ENCODE measurements around the gene KLF18. TPM values are rescaled to one million over a fixed set of nuclear protein-coding genes. Genes with fewer than 3 reads are reported as not detected.
"Not testable (repeated sequence)": the region's sequence is repeated elsewhere in the genome, so short reads cannot be mapped to it uniquely, and the experiment has no call there.

Gene KLF18
- total RNA-seq, 1 experiment from 2014 or later: 0.07 TPM

DNA sequence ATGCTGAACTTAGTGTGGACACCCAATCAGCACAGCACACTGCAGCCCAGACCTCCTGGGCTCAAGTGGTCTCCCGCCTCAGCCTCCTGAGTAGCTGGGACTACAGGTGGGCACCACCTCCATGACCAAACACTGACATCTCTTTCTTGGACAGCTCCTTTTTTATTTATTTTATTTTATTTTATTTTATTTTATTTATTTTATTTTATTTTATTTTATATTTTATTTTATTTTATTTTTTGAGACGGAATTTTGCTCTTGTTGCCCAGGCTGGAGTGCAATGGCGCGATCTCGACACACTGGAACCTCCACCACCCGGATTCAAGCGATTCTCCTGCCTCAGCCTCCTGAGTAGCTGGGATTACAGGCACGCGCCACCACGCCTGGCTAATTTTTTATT lies 24.2 kb downstream of the KLF18 start:
- H3K27ac ChIP-seq (ENCODE audit: low read depth, low read length); intact Hi-C loops (cut with micrococcal nuclease); DNase-seq (ENCODE audit: low read depth, low spot score); H3K4me2 ChIP-seq (ENCODE audit: low read length); H4K20me1 ChIP-seq (ENCODE audit: insufficient read depth); H3K36me3 ChIP-seq (ENCODE audit: control insufficient read depth in 1 of 2, insufficient read depth in 2 of 2, low read length in 2 of 2); BruUV-seq (replicated peaks); H3K27me3 ChIP-seq (ENCODE audit: insufficient read depth, low read length); CTCF ChIA-PET; POLR2A ChIA-PET; ATAC-seq; H3K4me1 ChIP-seq (ENCODE audit: control insufficient read depth in 1 of 2, insufficient read depth in 2 of 2, low read length in 2 of 2); H3K9me2 ChIP-seq (ENCODE audit: insufficient read depth); H3K9me3 ChIP-seq (ENCODE audit: control insufficient read depth in 1 of 2, insufficient read depth in 1 of 2, low read depth in 1 of 2, low read length in 2 of 2); RAD21 ChIA-PET (ENCODE audit: low non-redundant PET in 1 of 2, low total read pairs in 2 of 2, uncharacterized antibody in 2 of 2, unreplicated experiment in 2 of 2); H3K9ac ChIP-seq (ENCODE audit: low read length); H3K79me2 ChIP-seq (ENCODE audit: insufficient read depth, low read length); H2AFZ ChIP-seq (ENCODE audit: low read depth, low read length, poor library complexity, severe bottlenecking); H3K4me3 ChIP-seq (replicated peaks in 1 of 2; ENCODE audit: low read depth in 1 of 2, low read length in 2 of 2): not testable (repeated sequence)

DNA sequence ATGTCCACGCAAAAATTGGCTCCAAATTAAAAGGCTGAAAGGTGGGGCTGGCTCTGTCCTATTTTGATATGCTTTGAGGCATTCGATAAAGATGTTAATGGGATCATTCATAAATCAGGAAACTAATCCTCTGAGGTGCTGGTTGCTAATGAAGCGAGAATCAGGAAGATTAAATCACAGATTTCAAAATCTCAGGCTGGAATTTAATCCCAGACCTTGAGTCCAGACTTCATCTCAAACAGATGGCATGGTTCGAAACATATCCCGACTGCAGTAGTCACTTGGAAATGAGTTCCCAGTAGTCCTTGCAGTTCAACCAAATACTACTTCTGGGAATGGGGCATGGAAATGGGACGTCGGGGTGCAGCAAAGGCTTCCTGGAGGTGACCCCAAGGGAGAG lies 27.3 kb downstream of the KLF18 start:
- ATAC-seq (no peak), DNase-seq (ENCODE audit: low read depth, low spot score) (no peak)
- RAD21 ChIA-PET (ENCODE audit: low non-redundant PET in 1 of 2, low total read pairs in 2 of 2, uncharacterized antibody in 2 of 2, unreplicated experiment in 2 of 2): no interaction called here
- Histone ChIP-seq H3K27ac (ENCODE audit: low read depth, low read length) (no peak overlapping the region), H3K27me3 (ENCODE audit: insufficient read depth, low read length) (no peaks in the 10 kb centered on the region), H3K79me2 (ENCODE audit: insufficient read depth, low read length) (no peaks in the 10 kb centered on the region), H2AFZ (ENCODE audit: low read depth, low read length, poor library complexity, severe bottlenecking) (no peak overlapping the region), H3K9me3 (ENCODE audit: control insufficient read depth in 1 of 2, insufficient read depth in 1 of 2, low read depth in 1 of 2, low read length in 2 of 2) (no peaks in the 10 kb centered on the region), H3K4me1 (ENCODE audit: control insufficient read depth in 1 of 2, insufficient read depth in 2 of 2, low read length in 2 of 2) (no peaks in the 10 kb centered on the region), H3K4me2 (ENCODE audit: low read length) (no peak overlapping the region), H3K36me3 (ENCODE audit: control insufficient read depth in 1 of 2, insufficient read depth in 2 of 2, low read length in 2 of 2) (no peaks in the 10 kb centered on the region), H3K9ac (ENCODE audit: low read length) (no peak overlapping the region), H3K9me2 (ENCODE audit: insufficient read depth) (no peaks in the 10 kb centered on the region), H4K20me1 (ENCODE audit: insufficient read depth) (no peaks in the 10 kb centered on the region), H3K4me3 (replicated peaks in 1 of 2; ENCODE audit: low read depth in 1 of 2, low read length in 2 of 2) (no peak overlapping the region)
- POLR2A ChIA-PET: no interaction called here
- TF ChIP-seq EGR1 (IDR thresholded peaks at IDR 0.05; ENCODE audit: low read depth): no peak
- TF ChIP-seq SP1 (IDR thresholded peaks at IDR 0.05; ENCODE audit: low read depth): no peak
- no peak for TF ChIP-seq SIN3A (IDR thresholded peaks at IDR 0.05; ENCODE audit: low read depth)
- no peak for TF ChIP-seq EZH2phosphoT487 (IDR thresholded peaks at IDR 0.05; ENCODE audit: borderline replicate concordance)
- no peak for TF ChIP-seq EZH2 (IDR thresholded peaks at IDR 0.05)
- TF ChIP-seq CEBPB (IDR thresholded peaks at IDR 0.05; ENCODE audit: low read depth): no peak
- TF ChIP-seq POLR2AphosphoS5 (IDR thresholded peaks at IDR 0.05; ENCODE audit: low read depth, low read length): no peak
- TF ChIP-seq, protein P1, sequence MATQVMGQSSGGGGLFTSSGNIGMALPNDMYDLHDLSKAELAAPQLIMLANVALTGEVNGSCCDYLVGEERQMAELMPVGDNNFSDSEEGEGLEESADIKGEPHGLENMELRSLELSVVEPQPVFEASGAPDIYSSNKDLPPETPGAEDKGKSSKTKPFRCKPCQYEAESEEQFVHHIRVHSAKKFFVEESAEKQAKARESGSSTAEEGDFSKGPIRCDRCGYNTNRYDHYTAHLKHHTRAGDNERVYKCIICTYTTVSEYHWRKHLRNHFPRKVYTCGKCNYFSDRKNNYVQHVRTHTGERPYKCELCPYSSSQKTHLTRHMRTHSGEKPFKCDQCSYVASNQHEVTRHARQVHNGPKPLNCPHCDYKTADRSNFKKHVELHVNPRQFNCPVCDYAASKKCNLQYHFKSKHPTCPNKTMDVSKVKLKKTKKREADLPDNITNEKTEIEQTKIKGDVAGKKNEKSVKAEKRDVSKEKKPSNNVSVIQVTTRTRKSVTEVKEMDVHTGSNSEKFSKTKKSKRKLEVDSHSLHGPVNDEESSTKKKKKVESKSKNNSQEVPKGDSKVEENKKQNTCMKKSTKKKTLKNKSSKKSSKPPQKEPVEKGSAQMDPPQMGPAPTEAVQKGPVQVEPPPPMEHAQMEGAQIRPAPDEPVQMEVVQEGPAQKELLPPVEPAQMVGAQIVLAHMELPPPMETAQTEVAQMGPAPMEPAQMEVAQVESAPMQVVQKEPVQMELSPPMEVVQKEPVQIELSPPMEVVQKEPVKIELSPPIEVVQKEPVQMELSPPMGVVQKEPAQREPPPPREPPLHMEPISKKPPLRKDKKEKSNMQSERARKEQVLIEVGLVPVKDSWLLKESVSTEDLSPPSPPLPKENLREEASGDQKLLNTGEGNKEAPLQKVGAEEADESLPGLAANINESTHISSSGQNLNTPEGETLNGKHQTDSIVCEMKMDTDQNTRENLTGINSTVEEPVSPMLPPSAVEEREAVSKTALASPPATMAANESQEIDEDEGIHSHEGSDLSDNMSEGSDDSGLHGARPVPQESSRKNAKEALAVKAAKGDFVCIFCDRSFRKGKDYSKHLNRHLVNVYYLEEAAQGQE (IDR thresholded peaks at IDR 0.05; ENCODE audit: low read depth): no peak
- TF ChIP-seq, protein P2, sequence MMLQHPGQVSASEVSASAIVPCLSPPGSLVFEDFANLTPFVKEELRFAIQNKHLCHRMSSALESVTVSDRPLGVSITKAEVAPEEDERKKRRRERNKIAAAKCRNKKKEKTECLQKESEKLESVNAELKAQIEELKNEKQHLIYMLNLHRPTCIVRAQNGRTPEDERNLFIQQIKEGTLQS (IDR thresholded peaks at IDR 0.05): no peak
- TF ChIP-seq SRF (IDR thresholded peaks at IDR 0.05; ENCODE audit: low read depth): no peak
- no peak for TF ChIP-seq TCF7L2 (IDR thresholded peaks at IDR 0.05; ENCODE audit: borderline replicate concordance, extremely low read depth, insufficient read depth, insufficient read length)
- CTCF ChIA-PET: no interaction called here
- BruUV-seq (replicated peaks): no TSS peak
- intact Hi-C loops (cut with micrococcal nuclease): no loop called here
